Suprapubic skin (tissue), 3 donors: ENCODE data around the gene PNP.
A peak's percentile ranks its signal among the peaks of the same experiment; 100 is the strongest.

Experiments used
- POLR2AphosphoS5 ChIP-seq, 3 donors: sonication (generic); formaldehyde crosslinking; IDR thresholded peaks; one replicate each; pipeline ENCODE4 v1.6.1; 2017; ENCODE audit warnings: antibody characterized with exemption in 3 of 3
- TF ChIP-seq, protein P1 (sequence below), 2 donors: fragments of 200-600 bp in 1 of 2; fragments of 450-650 bp in 1 of 2; sonication (generic) in 1 of 2; IDR thresholded peaks; one replicate each; pipeline ENCODE4 v1.5.1; 2016 to 2019; ENCODE audit warnings: antibody characterized with exemption in 2 of 2, mild to moderate bottlenecking in 1 of 2, moderate library complexity in 1 of 2

DNA sequence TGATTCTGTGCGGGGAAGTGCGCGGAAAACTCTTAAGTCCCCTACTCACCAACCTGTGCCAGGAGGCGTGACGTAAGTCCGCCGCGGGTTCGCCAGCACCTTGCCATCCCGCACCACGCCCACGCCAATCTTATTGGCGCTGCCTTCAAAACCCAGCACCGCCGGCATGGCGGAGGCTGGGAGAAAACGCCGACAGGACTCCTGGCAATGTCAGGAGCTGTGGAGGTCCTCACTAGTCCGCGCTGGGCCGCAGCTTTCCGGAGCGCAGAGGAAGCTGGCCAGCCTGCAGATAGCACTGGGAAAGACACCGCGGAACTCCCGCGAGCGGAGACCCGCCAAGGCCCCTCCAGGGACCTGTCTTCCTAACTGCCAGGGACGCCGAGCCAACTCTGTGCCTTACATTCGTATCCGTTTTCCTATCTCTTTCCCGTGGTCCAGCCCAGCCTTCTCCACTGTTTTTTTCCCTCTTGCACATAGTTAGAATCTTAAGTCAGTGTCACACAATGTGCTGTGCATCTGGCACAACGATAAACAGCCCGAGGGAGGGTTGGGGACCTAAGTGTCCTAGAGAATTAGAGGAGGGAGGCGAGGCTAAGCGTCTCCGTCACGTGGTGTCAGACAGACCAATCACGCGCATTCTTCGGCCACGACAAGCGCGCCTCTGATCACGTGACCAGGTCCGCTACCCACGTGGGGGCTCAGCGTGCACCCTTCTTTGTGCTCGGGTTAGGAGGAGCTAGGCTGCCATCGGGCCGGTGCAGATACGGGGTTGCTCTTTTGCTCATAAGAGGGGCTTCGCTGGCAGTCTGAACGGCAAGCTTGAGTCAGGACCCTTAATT lies 14.5 kb upstream of the PNP start, which contains the start of the genes APEX1 and OSGEP:
- TF ChIP-seq POLR2AphosphoS5 (IDR thresholded peaks at IDR 0.05) = peak; percentile 53 to 81 (median 61)
- TF ChIP-seq, protein P1, sequence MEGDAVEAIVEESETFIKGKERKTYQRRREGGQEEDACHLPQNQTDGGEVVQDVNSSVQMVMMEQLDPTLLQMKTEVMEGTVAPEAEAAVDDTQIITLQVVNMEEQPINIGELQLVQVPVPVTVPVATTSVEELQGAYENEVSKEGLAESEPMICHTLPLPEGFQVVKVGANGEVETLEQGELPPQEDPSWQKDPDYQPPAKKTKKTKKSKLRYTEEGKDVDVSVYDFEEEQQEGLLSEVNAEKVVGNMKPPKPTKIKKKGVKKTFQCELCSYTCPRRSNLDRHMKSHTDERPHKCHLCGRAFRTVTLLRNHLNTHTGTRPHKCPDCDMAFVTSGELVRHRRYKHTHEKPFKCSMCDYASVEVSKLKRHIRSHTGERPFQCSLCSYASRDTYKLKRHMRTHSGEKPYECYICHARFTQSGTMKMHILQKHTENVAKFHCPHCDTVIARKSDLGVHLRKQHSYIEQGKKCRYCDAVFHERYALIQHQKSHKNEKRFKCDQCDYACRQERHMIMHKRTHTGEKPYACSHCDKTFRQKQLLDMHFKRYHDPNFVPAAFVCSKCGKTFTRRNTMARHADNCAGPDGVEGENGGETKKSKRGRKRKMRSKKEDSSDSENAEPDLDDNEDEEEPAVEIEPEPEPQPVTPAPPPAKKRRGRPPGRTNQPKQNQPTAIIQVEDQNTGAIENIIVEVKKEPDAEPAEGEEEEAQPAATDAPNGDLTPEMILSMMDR (IDR thresholded peaks at IDR 0.05) = no peak
